Spleen (tissue), 11 donors: ENCODE results near the gene OGFOD3. TPM values are rescaled to one million over a fixed set of nuclear protein-coding genes. Genes with fewer than 3 reads are reported as not detected.
"Not testable (repeated sequence)": the region's sequence is repeated elsewhere in the genome, so short reads cannot be mapped to it uniquely, and the experiment has no call there.

Experiments used
- DNase-seq: peaks from one replicate; pipeline ENCODE4 v3.0.0-alpha.2; 2020
- H3K27ac ChIP-seq, 8 donors: fragments of 200-600 bp; sonication (generic) in 7 of 8; 1 replicate in 4 of 8; 2 replicates in 4 of 8; pipeline versions ENCODE4 v1.5.0 to v1.8.0; 2016 to 2021; ENCODE audit warnings: inconsistent platforms in 4 of 8, mild to moderate bottlenecking in 4 of 8, moderate library complexity in 1 of 8
- H3K27me3 ChIP-seq, 7 donors: fragments of 200-600 bp; sonication (generic) in 6 of 7; replicated peaks in 1 of 7; 1 replicate in 4 of 7; 2 replicates in 3 of 7; pipeline versions ENCODE4 v1.5.0 to v1.8.0; 2016 to 2021; ENCODE audit warnings: inconsistent platforms in 3 of 7, mild to moderate bottlenecking in 1 of 7
- H3K36me3 ChIP-seq, 6 donors: fragments of 200-600 bp; sonication (generic) in 5 of 6; 1 replicate in 4 of 6; 2 replicates in 2 of 6; pipeline versions ENCODE4 v1.5.0 to v1.8.0; 2016 to 2021; ENCODE audit warnings: inconsistent platforms in 2 of 6
- H3K4me1 ChIP-seq, 6 donors: fragments of 200-600 bp; sonication (generic) in 5 of 6; 1 replicate in 3 of 6; 2 replicates in 3 of 6; pipeline versions ENCODE4 v1.5.0 to v1.8.0; 2016 to 2021; ENCODE audit warnings: inconsistent platforms in 3 of 6
- H3K4me3 ChIP-seq, 8 donors: fragments of 200-600 bp; sonication (generic) in 7 of 8; 1 replicate in 4 of 8; 2 replicates in 4 of 8; pipeline versions ENCODE4 v1.5.0 to v1.8.0; 2016 to 2021; ENCODE audit warnings: inconsistent platforms in 4 of 8, mild to moderate bottlenecking in 4 of 8, moderate library complexity in 2 of 8
- H3K9me3 ChIP-seq, 8 donors: fragments of 200-600 bp; sonication (generic) in 7 of 8; 1 replicate in 4 of 8; 2 replicates in 4 of 8; pipeline versions ENCODE4 v1.5.0 to v1.8.0; 2016 to 2021; ENCODE audit warnings: inconsistent platforms in 4 of 8
- POLR2A ChIP-seq, 3 donors: fragments of 450-650 bp; IDR thresholded peaks; one replicate each; pipeline ENCODE4 v1.5.1; 2017; ENCODE audit warnings: antibody characterized with exemption in 3 of 3, mild to moderate bottlenecking in 1 of 3
- POLR2AphosphoS5 ChIP-seq, 3 donors: sonication (generic); formaldehyde crosslinking; IDR thresholded peaks; one replicate each; pipeline ENCODE4 v1.5.1; 2017; ENCODE audit warnings: antibody characterized with exemption in 3 of 3
- WGBS, 5 donors: extraction: QIAGEN DNeasy Blood & Tissue Kit in 3 of 5; methylation state at CpG; one replicate each; pipeline versions ENCODE4 v1.1.5 to v1.1.7; 2013 to 2018; 5-methylcytosine and 5-hydroxymethylcytosine counted together
- intact Hi-C: fragments of 100-400 bp; cut with DNase I; formaldehyde crosslinking; loops from one replicate; pipeline ENCODE4 v1.15.0; 2023; ENCODE audit warnings: low total_unique reads
- polyA plus RNA-seq, 3 donors: library from polyadenylated mRNA; stranded (reverse); fragments of 200-250 nt; gene quantifications; one replicate each; pipeline ENCODE4 v1.2.1, GENCODE V29; 2013
- total RNA-seq, 7 donors: library from RNA; depleted of rRNA in 3 of 7; stranded (reverse); fragments of >200 nt in 3 of 7; fragmentation: NEBNext Ultra II Directional in 4 of 7; extraction: Animal tissue kit (Norgen Biotek cat#: 25700) in 4 of 7; gene quantifications; one replicate each; pipeline versions ENCODE4 v1.1.0 to v1.2.1, GENCODE V29; 2016 to 2021
- TF ChIP-seq, protein P1 (sequence below), 11 experiments: fragments of 200-600 bp in 7 of 11; fragments of 450-650 bp in 4 of 11; sonication (generic) in 4 of 11; IDR thresholded peaks in 8 of 11; conservative IDR thresholded peaks in 3 of 11; 1 replicate in 7 of 11; 2 replicates in 4 of 11; pipeline versions ENCODE4 v1.4.0 to v1.8.0; 2016 to 2021; ENCODE audit warnings: antibody characterized with exemption in 11 of 11, inconsistent platforms in 4 of 11, mild to moderate bottlenecking in 1 of 11
- donor health status: healthy with polysubstance abuse.
- donor health status: DM: no; HTN: no; CAD: no; lungs with moderate emphysema.
- donor health status: DM: no; HTN: no; CAD: no.
- donor health status: Bipolar disorder and iron deficiency.
- donor health status: healthy.
- donor health status: DM: no; HTN: no; CAD: no.
- donor health status: DM: yes; HTN: yes; CAD: no.

The OGFOD3 gene
- total and polyA plus RNA-seq, 10 donors: 10.3 to 28.1 (median 21.8) TPM

GRCh38 chr17:82458179-82458884 lies 39.9 kb upstream of the OGFOD3 start, which contains the start of gene NARF:
Gene NARF (plus strand): TSS chr17:82458741. CDS start chr17:82458804, 63 bp downstream.
- DNase-seq: peak; percentile 98
- peaks cover 21 to 75% (median 59%) of the 10 kb centered on the region in 6 donors for H3K4me1 ChIP-seq
- peak within 1 kb of the TSS; percentile 99 to 100 (median 100) for H3K27ac ChIP-seq
- peak; percentile 64 to 93 (median 85) for TF ChIP-seq POLR2A (IDR thresholded peaks at IDR 0.05)
- TF ChIP-seq, protein P1, sequence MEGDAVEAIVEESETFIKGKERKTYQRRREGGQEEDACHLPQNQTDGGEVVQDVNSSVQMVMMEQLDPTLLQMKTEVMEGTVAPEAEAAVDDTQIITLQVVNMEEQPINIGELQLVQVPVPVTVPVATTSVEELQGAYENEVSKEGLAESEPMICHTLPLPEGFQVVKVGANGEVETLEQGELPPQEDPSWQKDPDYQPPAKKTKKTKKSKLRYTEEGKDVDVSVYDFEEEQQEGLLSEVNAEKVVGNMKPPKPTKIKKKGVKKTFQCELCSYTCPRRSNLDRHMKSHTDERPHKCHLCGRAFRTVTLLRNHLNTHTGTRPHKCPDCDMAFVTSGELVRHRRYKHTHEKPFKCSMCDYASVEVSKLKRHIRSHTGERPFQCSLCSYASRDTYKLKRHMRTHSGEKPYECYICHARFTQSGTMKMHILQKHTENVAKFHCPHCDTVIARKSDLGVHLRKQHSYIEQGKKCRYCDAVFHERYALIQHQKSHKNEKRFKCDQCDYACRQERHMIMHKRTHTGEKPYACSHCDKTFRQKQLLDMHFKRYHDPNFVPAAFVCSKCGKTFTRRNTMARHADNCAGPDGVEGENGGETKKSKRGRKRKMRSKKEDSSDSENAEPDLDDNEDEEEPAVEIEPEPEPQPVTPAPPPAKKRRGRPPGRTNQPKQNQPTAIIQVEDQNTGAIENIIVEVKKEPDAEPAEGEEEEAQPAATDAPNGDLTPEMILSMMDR (IDR thresholded peaks at IDR 0.05 in 8 of 11, conservative IDR thresholded peaks at IDR 0.05 in 3 of 11): peak in 3 of 11 experiments; percentile 12 to 39 (median 14)
- TF ChIP-seq POLR2AphosphoS5 (IDR thresholded peaks at IDR 0.05): peak; percentile 99 to 100 (median 99)
- WGBS, 5 donors: 0 to 1% (median 0%) methylated on average over 17 to 85 of the region's 85 CpGs
- H3K9me3 ChIP-seq: no peaks in the 10 kb centered on the region
- peak within 1 kb of the TSS; percentile 75 to 100 (median 96) for H3K4me3 ChIP-seq
- no peaks in the 10 kb centered on the region for H3K27me3 ChIP-seq
- H3K36me3 ChIP-seq: peaks cover 0 to 37% (median 34%) of the 10 kb centered on the region in 6 donors
- intact Hi-C loops: no loop called here

GRCh38 chr17:82457929-82458178 lies 39.5 kb upstream of the OGFOD3 start:
- H3K27ac ChIP-seq: peak overlapping the region; percentile 99 to 100 (median 100)
- peak overlapping the region; percentile 75 to 100 (median 96) for H3K4me3 ChIP-seq
- no peaks in the 10 kb centered on the region for H3K9me3 ChIP-seq
- H3K27me3 ChIP-seq: no peaks in the 10 kb centered on the region
- no peak for DNase-seq
- TF ChIP-seq, protein P1 (IDR thresholded peaks at IDR 0.05 in 8 of 11, conservative IDR thresholded peaks at IDR 0.05 in 3 of 11): no peak
- TF ChIP-seq POLR2A (IDR thresholded peaks at IDR 0.05) (no peak), POLR2AphosphoS5 (IDR thresholded peaks at IDR 0.05) (no peak)
- WGBS, 5 donors: 0 to 2% (median 0%) methylated on average over 8 of the region's 8 CpGs
- intact Hi-C loops: no loop called here
- H3K36me3 ChIP-seq: peaks cover 0 to 32% (median 29%) of the 10 kb centered on the region in 6 donors
- H3K4me1 ChIP-seq: peaks cover 21 to 71% (median 56%) of the 10 kb centered on the region in 6 donors

GRCh38 chr17:82457073-82457928 lies 38.9 kb upstream of the OGFOD3 start:
- no peak for DNase-seq
- intact Hi-C loops: no loop called here
- Histone ChIP-seq H3K4me3 (peak overlapping the region in 7 of 8 donors; percentile 75 to 100 (median 97)), H3K4me1 (peaks cover 21 to 71% (median 55%) of the 10 kb centered on the region in 6 donors), H3K27me3 (no peaks in the 10 kb centered on the region), H3K27ac (peak overlapping the region; percentile 99 to 100 (median 100)), H3K36me3 (peaks cover 0 to 27% (median 24%) of the 10 kb centered on the region in 6 donors), H3K9me3 (no peaks in the 10 kb centered on the region)
- WGBS, 5 donors: 35 to 57% (median 43%) methylated on average over 10 of the region's 10 CpGs
- TF ChIP-seq, protein P1 (IDR thresholded peaks at IDR 0.05 in 8 of 11, conservative IDR thresholded peaks at IDR 0.05 in 3 of 11): no peak
- TF ChIP-seq POLR2AphosphoS5 (IDR thresholded peaks at IDR 0.05): peak in 1 of 3 donors; percentile 33

- 92 to 96% (median 95%) methylated on average over 19 to 21 of the region's 21 CpGs for WGBS, 5 donors
- H3K9me3 ChIP-seq, H3K27me3 ChIP-seq, H3K36me3 ChIP-seq, DNase-seq, H3K4me3 ChIP-seq, intact Hi-C loops: not testable (repeated sequence)
- peaks cover 17 to 66% (median 50%) of the 10 kb centered on the region in 6 donors for H3K4me1 ChIP-seq
- H3K27ac ChIP-seq: peak overlapping the region in 5 of 8 donors; percentile 5 to 100 (median 48)
These were observed 35.3 kb upstream of the OGFOD3 start for GRCh38 chr17:82453706-82454105.

DNA sequence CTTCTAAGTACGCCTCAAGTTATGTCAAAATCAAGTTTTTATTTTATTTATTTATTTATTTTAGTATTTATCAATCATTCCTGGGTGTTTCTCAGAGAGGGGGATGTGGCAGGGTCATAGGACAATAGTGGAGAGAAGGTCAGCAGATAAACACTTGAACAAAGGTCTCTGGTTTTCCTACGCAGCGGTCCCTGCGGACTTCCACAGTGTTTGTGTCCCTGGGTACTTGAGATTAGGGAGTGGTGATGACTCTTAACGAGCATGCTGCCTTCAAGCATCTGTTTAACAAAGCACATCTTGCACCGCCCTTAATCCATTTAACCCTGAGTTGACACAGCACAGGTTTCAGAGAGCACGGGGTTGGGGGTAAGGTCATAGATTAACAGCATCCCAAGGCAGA lies 34.8 kb upstream of the OGFOD3 start:
- WGBS, 5 donors: 61 to 86% (median 75%) methylated on average over 7 of the region's 7 CpGs
- intact Hi-C loops: not testable (repeated sequence)

More for the DNA sequence above, 34.8 kb upstream of the OGFOD3 start:
- Histone ChIP-seq H3K4me1 (peaks cover 17 to 68% (median 49%) of the 10 kb centered on the region in 6 donors), H3K27ac (peak overlapping the region in 6 of 8 donors; percentile 15 to 100 (median 76))
- H3K9me3 ChIP-seq, H3K4me3 ChIP-seq, H3K36me3 ChIP-seq, DNase-seq, H3K27me3 ChIP-seq: not testable (repeated sequence)
